ENCODE results near the gene TEX48. TPM values are rescaled to one million over a fixed set of nuclear protein-coding genes. Genes with fewer than 3 reads are reported as not detected.

Gene TEX48
- total RNA-seq, 1 experiment from 2014 or later = not detected

DNA sequence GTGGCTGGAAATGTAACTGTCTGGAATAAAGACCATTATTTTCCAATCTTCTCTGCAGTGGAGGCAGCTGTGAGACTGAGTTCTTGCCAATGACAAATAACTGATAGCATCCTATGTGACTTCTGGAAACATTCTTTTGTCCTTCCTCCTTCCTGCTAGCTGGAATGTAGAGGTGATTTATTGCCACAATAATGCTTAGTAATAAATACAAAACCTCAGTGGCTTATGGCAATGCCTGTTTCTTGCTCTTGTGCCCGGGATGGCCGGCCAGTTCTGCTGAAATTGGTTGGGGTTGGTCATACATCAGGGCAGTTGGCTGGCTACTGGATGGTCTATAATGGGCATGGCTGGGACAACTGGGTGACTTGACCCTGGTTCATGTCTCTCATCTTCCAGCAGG, 12.2 kb upstream of the TEX48 start:
- Mint-ChIP-seq H3K9me3 (ENCODE audit: low read depth, unreplicated experiment) (peaks cover 2% of the 10 kb centered on the region), H3K27ac (ENCODE audit: unreplicated experiment) (no peak overlapping the region), H3K36me3 (ENCODE audit: insufficient read depth, unreplicated experiment) (no peaks in the 10 kb centered on the region), H3K4me3 (ENCODE audit: low read depth, unreplicated experiment) (no peak overlapping the region), H3K27me3 (ENCODE audit: unreplicated experiment) (peaks cover 12% of the 10 kb centered on the region), H3K4me1 (ENCODE audit: low read depth, unreplicated experiment) (peaks cover 34% of the 10 kb centered on the region)
- BruUV-seq (replicated peaks) = no TSS peak
- no peak for TF ChIP-seq CTCF (IDR thresholded peaks at IDR 0.05; ENCODE audit: unreplicated experiment)
- DNase-seq = no peak
- CTCF ChIA-PET = interaction anchor here (1.7 kb wide), 1 partner anchor 14 kb away, joined by 5 read pairs; no protein-coding TSS in a partner anchor
- intact Hi-C loops (cut with micrococcal nuclease; ENCODE audit: unreplicated experiment) = loop anchor here (5.0 kb wide), 1 partner anchor 83 kb away; no protein-coding TSS in a partner anchor

- Mint-ChIP-seq H3K4me1 (ENCODE audit: low read depth, unreplicated experiment) (peaks cover 34% of the 10 kb centered on the region), H3K27me3 (ENCODE audit: unreplicated experiment) (peaks cover 12% of the 10 kb centered on the region), H3K27ac (ENCODE audit: unreplicated experiment) (no peak overlapping the region), H3K9me3 (ENCODE audit: low read depth, unreplicated experiment) (peaks cover 2% of the 10 kb centered on the region), H3K4me3 (ENCODE audit: low read depth, unreplicated experiment) (no peak overlapping the region), H3K36me3 (ENCODE audit: insufficient read depth, unreplicated experiment) (no peaks in the 10 kb centered on the region)
- intact Hi-C loops (cut with micrococcal nuclease; ENCODE audit: unreplicated experiment) = loop anchor here (5.0 kb wide), 1 partner anchor 84 kb away; no protein-coding TSS in a partner anchor
- no peak for TF ChIP-seq CTCF (IDR thresholded peaks at IDR 0.05; ENCODE audit: unreplicated experiment)
- CTCF ChIA-PET = interaction anchor here (1.7 kb wide), 1 partner anchor 13 kb away, joined by 5 read pairs; no protein-coding TSS in a partner anchor
- BruUV-seq (replicated peaks) = no TSS peak
- no peak for DNase-seq
Observed at GRCh38 chr9:114693248-114693855, 11.4 kb upstream of the TEX48 start.

DNA sequence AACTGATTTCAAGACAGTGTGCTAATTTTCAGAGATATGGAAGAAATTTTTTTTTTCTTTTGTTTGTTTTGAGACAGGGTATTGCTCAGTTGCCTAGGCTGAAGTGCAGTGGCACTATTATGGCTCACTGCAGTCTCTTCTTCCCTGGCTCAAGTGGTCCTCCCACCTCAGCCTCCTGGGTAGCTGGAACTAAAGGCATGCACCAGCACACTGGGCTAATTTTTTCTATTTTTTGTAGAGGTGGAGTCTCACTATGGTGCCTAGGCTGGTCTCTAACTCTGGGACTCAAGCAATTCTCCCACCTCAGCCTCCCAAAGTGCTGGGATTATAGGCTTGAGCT, 9.9 kb upstream of the TEX48 start:
- CTCF ChIA-PET = no interaction called here
- intact Hi-C loops (cut with micrococcal nuclease; ENCODE audit: unreplicated experiment) = loop anchor here (5.0 kb wide), 1 partner anchor 85 kb away; no protein-coding TSS in a partner anchor
- H3K4me1 Mint-ChIP-seq (ENCODE audit: low read depth, unreplicated experiment) = peaks cover 34% of the 10 kb centered on the region
- BruUV-seq (replicated peaks) = no TSS peak
- no peaks in the 10 kb centered on the region for H3K36me3 Mint-ChIP-seq (ENCODE audit: insufficient read depth, unreplicated experiment)
- no peak for TF ChIP-seq CTCF (IDR thresholded peaks at IDR 0.05; ENCODE audit: unreplicated experiment)
- DNase-seq = no peak
- no peak overlapping the region for H3K4me3 Mint-ChIP-seq (ENCODE audit: low read depth, unreplicated experiment)
- peaks cover 2% of the 10 kb centered on the region for H3K9me3 Mint-ChIP-seq (ENCODE audit: low read depth, unreplicated experiment)
- H3K27ac Mint-ChIP-seq (ENCODE audit: unreplicated experiment) = no peak overlapping the region
- peaks cover 12% of the 10 kb centered on the region for H3K27me3 Mint-ChIP-seq (ENCODE audit: unreplicated experiment)

GRCh38 chr9:114691046-114691955, 9.3 kb upstream of the TEX48 start:
- intact Hi-C loops (cut with micrococcal nuclease; ENCODE audit: unreplicated experiment) = loop anchor here (5.0 kb wide), 1 partner anchor 86 kb away; no protein-coding TSS in a partner anchor
- CTCF ChIA-PET = interaction anchor here (0.8 kb wide), 1 partner anchor 9 kb away, joined by 3 read pairs; the partner anchor contains the start of gene TEX48
- DNase-seq = peak; percentile 5
- H3K9me3 Mint-ChIP-seq (ENCODE audit: low read depth, unreplicated experiment) = peaks cover 2% of the 10 kb centered on the region
- peak overlapping the region; percentile 23 for H3K27ac Mint-ChIP-seq (ENCODE audit: unreplicated experiment)
- H3K4me1 Mint-ChIP-seq (ENCODE audit: low read depth, unreplicated experiment) = peaks cover 34% of the 10 kb centered on the region
- no peak for TF ChIP-seq CTCF (IDR thresholded peaks at IDR 0.05; ENCODE audit: unreplicated experiment)
- peaks cover 12% of the 10 kb centered on the region for H3K27me3 Mint-ChIP-seq (ENCODE audit: unreplicated experiment)
- H3K36me3 Mint-ChIP-seq (ENCODE audit: insufficient read depth, unreplicated experiment) = no peaks in the 10 kb centered on the region
- H3K4me3 Mint-ChIP-seq (ENCODE audit: low read depth, unreplicated experiment) = no peak overlapping the region
- BruUV-seq (replicated peaks) = no TSS peak

Data from Calu3 (cell line).